ENCODE results near the gene C17orf50.
A peak's percentile ranks its signal among the peaks of the same experiment; 100 is the strongest.

C17orf50 gene

GRCh38 chr17:35752945-35753764, 7.5 kb upstream of the C17orf50 start, which contains the start of gene GAS2L2:
TSS of gene GAS2L2 (minus strand) at chr17:35753239. CDS start at chr17:35752850, 389 bp downstream.
- no peak for DNase-seq (ENCODE audit: low spot score)

GRCh38 chr17:35757243-35757642, 3.4 kb upstream of the C17orf50 start:
- no peak for DNase-seq (ENCODE audit: low spot score)

GRCh38 chr17:35761601-35762000, 914 bp downstream of the C17orf50 start:
- DNase-seq (ENCODE audit: low spot score), result no peak

GRCh38 chr17:35763767-35764122, 3.1 kb downstream of the C17orf50 start:
- DNase-seq (ENCODE audit: low spot score), result no peak

- peak; percentile 95 for DNase-seq (ENCODE audit: low spot score)
Measured at GRCh38 chr17:35764123-35764991, 3.7 kb downstream of the C17orf50 start.

GRCh38 chr17:35765086-35765710, 4.5 kb downstream of the C17orf50 start:
- DNase-seq (ENCODE audit: low spot score), result peak; percentile 34

- no peak for DNase-seq (ENCODE audit: low spot score)
Measured at GRCh38 chr17:35765756-35766488, 5.2 kb downstream of the C17orf50 start.

GRCh38 chr17:35766489-35766877, 5.8 kb downstream of the C17orf50 start:
- DNase-seq (ENCODE audit: low spot score), result no peak

- peak; percentile 83 for DNase-seq (ENCODE audit: low spot score)
Measured at GRCh38 chr17:35766903-35767510, 6.3 kb downstream of the C17orf50 start.

GRCh38 chr17:35768797-35769196, 8.1 kb downstream of the C17orf50 start:
- DNase-seq (ENCODE audit: low spot score), result no peak

- no peak for DNase-seq (ENCODE audit: low spot score)
Measured at GRCh38 chr17:35769895-35770486, 9.3 kb downstream of the C17orf50 start.

GRCh38 chr17:35773129-35773528, 12.4 kb downstream of the C17orf50 start:
- no peak for DNase-seq (ENCODE audit: low spot score)

- no peak for DNase-seq (ENCODE audit: low spot score)
Measured at GRCh38 chr17:35773679-35774425, 13.2 kb downstream of the C17orf50 start.

GRCh38 chr17:35774499-35774898, 13.8 kb downstream of the C17orf50 start:
- DNase-seq (ENCODE audit: low spot score), result no peak

- no peak for DNase-seq (ENCODE audit: low spot score)
Measured at GRCh38 chr17:35775039-35775438, 14.4 kb downstream of the C17orf50 start.

- no peak for DNase-seq (ENCODE audit: low spot score)
Measured at GRCh38 chr17:35775583-35775982, 14.9 kb downstream of the C17orf50 start.

GRCh38 chr17:35778641-35779196, 18.0 kb downstream of the C17orf50 start:
- DNase-seq (ENCODE audit: low spot score), result no peak

- no peak for DNase-seq (ENCODE audit: low spot score)
Measured at GRCh38 chr17:35780950-35781349, 20.3 kb downstream of the C17orf50 start.

GRCh38 chr17:35784895-35785294, 24.2 kb downstream of the C17orf50 start:
- no peak for DNase-seq (ENCODE audit: low spot score)

- no peak for DNase-seq (ENCODE audit: low spot score)
Measured at GRCh38 chr17:35786941-35787432, 26.3 kb downstream of the C17orf50 start.

All from GM03348 (cell line).